GM12864 (cell line): ENCODE measurements around the gene MRPL55.

Experiments used
- DNase-seq: peaks from one replicate; pipeline ENCODE4 v3.0.0-alpha.2; 2011; ENCODE audit warnings: low read depth
- H3K4me3 ChIP-seq: 2 replicates; pipeline ENCODE4 v1.5.1; 2011; ENCODE audit warnings: mild to moderate bottlenecking, low read depth, low read length, control low read depth
- TF ChIP-seq, protein P1 (sequence below): IDR thresholded peaks from 2 replicates; pipeline ENCODE4 v1.5.1; 2011; ENCODE audit warnings: low read depth, mild to moderate bottlenecking, moderate library complexity, low read length, control low read depth, inconsistent platforms; ENCODE audit errors: missing control alignments

Gene MRPL55

DNA sequence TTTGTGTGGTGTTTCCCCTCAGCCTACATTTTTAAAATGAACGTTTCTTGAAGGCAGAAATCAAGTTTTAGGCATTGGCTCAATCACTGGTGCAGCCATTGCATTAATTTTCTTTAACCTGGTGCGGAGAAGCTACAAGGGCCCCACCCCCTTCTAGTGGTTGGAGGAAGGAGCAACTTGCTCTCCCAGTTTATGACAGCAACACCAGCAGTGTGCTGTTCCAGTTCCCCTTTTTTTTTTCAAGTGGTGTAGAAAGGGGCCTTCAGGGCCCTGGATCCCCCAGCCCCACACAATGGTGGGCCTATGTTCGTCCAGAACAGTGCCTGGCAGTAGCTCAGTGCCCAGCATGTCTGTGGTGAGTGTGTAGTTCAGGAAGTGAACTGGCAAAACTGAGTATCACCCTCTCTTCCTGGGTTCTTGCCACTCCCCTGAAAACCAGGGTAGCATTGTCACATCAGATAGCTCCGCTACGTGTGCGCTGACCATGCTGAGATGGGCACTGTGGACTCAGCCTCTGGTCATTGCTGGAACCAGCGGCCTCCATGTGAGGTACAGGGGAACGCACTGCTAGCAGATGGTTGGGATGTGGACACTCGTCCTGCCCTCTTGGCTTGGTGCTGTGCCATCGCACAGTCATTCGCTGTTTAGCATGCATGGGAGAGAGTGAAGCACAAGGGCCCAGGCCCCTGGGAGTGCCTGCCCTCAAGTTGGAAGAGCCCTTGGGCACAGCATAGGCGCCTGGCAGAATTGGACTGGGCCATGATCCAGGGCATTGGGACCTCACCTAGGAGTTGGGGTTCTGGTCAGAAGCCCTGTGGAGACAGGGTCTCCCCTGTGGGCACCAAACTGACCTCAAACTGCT is 19.3 kb downstream of the MRPL55 start:
- no peak overlapping the region for H3K4me3 ChIP-seq
- TF ChIP-seq, protein P1, sequence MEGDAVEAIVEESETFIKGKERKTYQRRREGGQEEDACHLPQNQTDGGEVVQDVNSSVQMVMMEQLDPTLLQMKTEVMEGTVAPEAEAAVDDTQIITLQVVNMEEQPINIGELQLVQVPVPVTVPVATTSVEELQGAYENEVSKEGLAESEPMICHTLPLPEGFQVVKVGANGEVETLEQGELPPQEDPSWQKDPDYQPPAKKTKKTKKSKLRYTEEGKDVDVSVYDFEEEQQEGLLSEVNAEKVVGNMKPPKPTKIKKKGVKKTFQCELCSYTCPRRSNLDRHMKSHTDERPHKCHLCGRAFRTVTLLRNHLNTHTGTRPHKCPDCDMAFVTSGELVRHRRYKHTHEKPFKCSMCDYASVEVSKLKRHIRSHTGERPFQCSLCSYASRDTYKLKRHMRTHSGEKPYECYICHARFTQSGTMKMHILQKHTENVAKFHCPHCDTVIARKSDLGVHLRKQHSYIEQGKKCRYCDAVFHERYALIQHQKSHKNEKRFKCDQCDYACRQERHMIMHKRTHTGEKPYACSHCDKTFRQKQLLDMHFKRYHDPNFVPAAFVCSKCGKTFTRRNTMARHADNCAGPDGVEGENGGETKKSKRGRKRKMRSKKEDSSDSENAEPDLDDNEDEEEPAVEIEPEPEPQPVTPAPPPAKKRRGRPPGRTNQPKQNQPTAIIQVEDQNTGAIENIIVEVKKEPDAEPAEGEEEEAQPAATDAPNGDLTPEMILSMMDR: no peak
- no peak for DNase-seq

DNA sequence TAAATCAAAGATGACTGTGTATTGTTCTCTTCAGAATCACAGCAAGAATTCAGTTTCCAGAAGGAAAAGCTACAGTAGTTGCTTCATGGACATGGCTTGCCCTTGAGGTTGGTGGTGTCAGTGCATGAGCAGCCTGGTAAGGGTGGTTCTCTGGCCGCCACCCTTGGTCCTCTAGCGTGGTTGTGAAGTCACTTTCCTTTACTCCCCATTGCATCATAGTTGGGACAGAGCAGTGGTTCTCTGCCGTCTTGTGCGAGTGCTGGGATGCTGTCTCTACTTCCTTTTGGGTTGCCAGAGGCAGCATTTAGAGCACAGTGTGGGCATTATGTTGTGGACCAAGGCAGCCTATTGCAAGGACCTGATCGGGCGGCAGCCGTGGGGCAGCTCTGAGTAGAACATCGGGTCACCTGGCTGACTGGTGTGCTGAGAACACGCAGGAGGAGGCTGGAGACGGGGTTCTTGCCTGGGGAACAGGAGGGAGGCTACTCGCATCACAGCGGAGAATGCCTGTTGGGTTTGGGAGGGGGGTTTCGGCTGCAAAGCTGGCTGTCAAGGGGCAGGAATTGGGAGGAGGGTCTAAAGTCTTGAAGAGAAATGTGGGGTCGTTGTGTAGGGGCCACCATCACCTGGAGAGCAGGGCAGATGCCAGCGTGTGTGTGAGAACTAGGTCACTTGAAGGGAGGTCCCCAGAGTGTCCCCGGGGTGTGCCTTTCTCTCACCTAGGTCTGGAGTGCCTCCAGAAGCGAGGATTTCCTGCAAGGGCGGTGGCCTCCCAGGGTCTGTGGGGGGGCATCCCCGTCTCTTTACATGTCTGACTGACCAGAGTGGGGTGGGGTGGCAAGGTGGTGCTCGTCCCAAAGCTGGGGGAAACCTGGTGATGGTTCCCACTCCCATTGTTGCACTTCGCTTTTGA is 20.3 kb downstream of the MRPL55 start:
- no peak overlapping the region for H3K4me3 ChIP-seq
- TF ChIP-seq, protein P1: no peak
- DNase-seq: no peak

DNA sequence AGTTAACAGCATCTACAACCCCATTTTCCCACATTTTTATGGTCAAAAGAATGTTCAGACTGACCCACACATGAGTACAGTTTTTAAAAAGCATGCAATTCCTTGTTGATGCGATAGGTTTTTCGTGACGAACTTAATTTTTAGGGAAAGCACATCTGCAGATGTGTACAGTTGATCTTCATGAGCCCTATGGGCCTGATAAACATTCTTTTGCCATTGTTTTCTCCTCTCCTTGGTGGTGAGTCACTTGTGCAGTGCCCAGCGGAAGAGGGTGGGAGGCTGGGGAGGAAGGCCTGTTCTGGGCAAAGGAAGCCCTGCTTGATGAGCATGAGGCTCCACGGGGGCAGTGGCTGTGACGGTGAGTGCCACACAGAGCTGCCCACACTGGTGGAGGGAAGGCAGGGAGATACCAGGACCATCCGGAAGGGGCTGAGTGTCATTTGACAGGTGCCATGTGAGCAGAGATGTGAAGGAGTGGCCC is 21.3 kb downstream of the MRPL55 start:
- no peak overlapping the region for H3K4me3 ChIP-seq
- TF ChIP-seq, protein P1: no peak
- no peak for DNase-seq

DNA sequence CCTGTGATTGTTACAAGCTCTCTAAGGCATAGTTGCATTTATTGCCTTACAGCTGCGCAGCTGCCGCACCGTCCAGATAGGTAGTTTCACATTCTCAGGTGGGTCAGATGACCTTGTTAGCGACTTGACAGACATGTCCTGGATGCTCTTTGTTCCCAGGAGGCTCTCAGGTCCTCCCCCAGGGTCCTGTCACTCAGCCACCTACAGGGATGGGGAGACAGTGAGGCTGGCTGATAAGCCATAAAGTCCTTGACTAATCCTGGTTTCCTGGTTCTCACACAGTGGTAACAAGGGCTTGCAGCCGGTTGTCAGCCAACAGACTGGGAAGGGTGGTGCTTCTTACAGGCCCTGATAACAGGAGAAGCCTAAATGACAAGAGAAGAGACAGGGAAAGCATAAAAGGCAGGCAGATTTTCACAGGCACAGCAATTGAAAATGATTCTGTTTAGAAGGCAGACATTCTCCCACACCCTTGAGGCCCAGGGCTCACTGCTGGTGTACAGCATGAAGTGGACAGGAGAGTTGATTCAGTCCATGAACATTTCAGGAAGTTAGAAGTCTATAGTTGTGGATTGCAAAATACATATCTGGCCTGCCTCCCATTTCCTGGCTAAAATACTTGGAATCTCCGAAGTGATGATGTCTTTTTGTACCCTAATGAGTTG is 23.7 kb downstream of the MRPL55 start:
- no peak for DNase-seq
- TF ChIP-seq, protein P1: no peak
- peak overlapping the region; percentile 0; the same call in 1 of the 2 replicates for H3K4me3 ChIP-seq

DNA sequence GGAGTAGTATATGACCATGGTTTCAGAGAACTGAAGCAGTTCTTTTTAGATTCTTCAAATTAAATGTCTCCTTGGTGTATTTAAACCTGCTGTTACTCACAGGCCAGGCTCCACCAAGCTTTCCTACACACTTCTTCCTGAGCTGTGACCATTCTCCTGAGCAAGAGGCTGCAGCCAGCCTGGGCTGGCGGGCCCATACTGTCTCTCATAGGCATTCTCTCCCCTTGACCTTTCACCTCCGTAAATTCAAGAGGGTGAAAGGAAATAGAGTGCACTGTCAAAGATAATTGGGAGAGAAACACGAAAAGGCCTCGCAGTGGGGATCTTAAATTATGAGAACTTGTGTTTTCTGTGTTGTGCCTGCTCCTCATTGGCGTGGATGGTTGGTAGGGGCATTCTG is 24.3 kb downstream of the MRPL55 start:
- no peak for DNase-seq
- peak overlapping the region; percentile 81 for H3K4me3 ChIP-seq
- TF ChIP-seq, protein P1: no peak

DNA sequence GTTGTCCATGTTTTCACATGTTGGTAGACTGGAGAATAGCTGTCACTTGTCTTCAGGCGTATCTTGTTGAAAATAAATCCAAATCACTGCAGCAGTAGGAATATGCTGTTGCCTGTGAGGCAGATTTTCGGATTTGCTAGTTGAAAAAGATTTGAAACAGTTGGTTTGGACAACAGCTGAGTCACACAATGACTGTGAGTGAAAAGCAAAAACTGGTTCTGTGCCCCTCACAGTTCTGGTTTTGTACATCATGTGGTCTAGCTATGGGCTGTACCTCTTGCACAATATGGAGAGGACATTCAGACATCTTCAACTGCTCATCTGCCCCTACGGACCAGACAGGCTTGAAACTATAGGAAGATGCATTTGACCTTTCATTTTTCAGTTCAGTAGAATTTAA is 24.8 kb downstream of the MRPL55 start:
- TF ChIP-seq, protein P1: no peak
- H3K4me3 ChIP-seq: peak overlapping the region; percentile 81
- DNase-seq: no peak
